GM12878 (cell line): ENCODE measurements around the gene LDLRAP1. TPM values are rescaled to one million over a fixed set of nuclear protein-coding genes. Genes with fewer than 3 reads are reported as not detected.

Experiments used
- ATAC-seq: fragments of 200-7000 bp; cut with Tn5 transposase; 3 replicates; pipeline ENCODE4 v1.9.1; 2020; ENCODE audit warnings: mild to moderate bottlenecking, moderate library complexity
- BruUV-seq: library from RNA; stranded (reverse); fragments of 400-500 nt; replicated peaks from 2 replicates; lab custom pipeline; 2021; lab: Mats Ljungman, UMichigan
- CTCF ChIA-PET: fragments of 300-600 bp; sonication (Branson Sonifier 250); formaldehyde crosslinking; extraction: SDS; loops from one replicate; lab custom pipeline; 2021; ENCODE audit warnings: inconsistent platforms; lab: Yijun Ruan, JAX
- POLR2A ChIA-PET: fragments of 350-600 bp; formaldehyde crosslinking; extraction: SDS; loops from one replicate; lab custom pipeline; 2021; ENCODE audit warnings: inconsistent platforms; lab: Charles Lee
- RAD21 ChIA-PET: fragments of 300-600 bp; sonication (Branson Sonifier 250); formaldehyde crosslinking; loops from one replicate; lab custom pipeline; 2023; ENCODE audit warnings: antibody characterized with exemption; ENCODE audit not compliant: unreplicated experiment; lab: Charles Lee
- SMC1A ChIA-PET: fragments of 300-600 bp; sonication (Branson Sonifier 250); formaldehyde crosslinking; loops from one replicate; lab custom pipeline; 2023; ENCODE audit not compliant: unreplicated experiment, uncharacterized antibody; lab: Charles Lee
- DNase-seq: peaks from one replicate; pipeline ENCODE4 v3.0.0-alpha.2; 2011; ENCODE audit warnings: low read depth, low spot score
- FAIRE-seq: peaks from 3 replicates; lab custom pipeline; 2011; peaks lifted over from hg19 to GRCh38; lab: Jason Lieb, UNC
- H2AFZ ChIP-seq: 2 replicates; pipeline ENCODE4 v1.6.0; 2011; ENCODE audit warnings: low read depth, low read length, control low read depth; ENCODE audit not compliant: control insufficient read depth
- H3K27ac ChIP-seq: 2 replicates; pipeline ENCODE4 v1.5.1; 2011; ENCODE audit warnings: control low read depth; ENCODE audit not compliant: control insufficient read depth, insufficient read depth
- H3K27me3 ChIP-seq, 2 experiments: replicated peaks in 1 of 2; 2 replicates each; pipeline versions ENCODE4 v1.6.0 to v1.6.1; 2011; ENCODE audit warnings: low read length in 1 of 2; ENCODE audit not compliant: control insufficient read depth in 2 of 2, insufficient read depth in 2 of 2
- H3K36me3 ChIP-seq, 2 experiments: 2 replicates each; pipeline ENCODE4 v1.5.1; 2011; ENCODE audit warnings: low read length in 1 of 2; ENCODE audit not compliant: control insufficient read depth in 2 of 2, insufficient read depth in 2 of 2
- H3K4me1 ChIP-seq: 2 replicates; pipeline ENCODE4 v1.6.1; 2011; ENCODE audit warnings: mild to moderate bottlenecking, low read length, moderate library complexity, mixed read lengths; ENCODE audit not compliant: control insufficient read depth, insufficient read depth
- H3K4me2 ChIP-seq: 2 replicates; pipeline ENCODE4 v1.6.0; 2011; ENCODE audit warnings: control low read depth; ENCODE audit not compliant: control insufficient read depth, insufficient read depth
- H3K4me3 ChIP-seq: fragments of 200-600 bp; sonication (generic); 2 replicates; pipeline ENCODE4 v1.5.1; 2016
- H3K79me2 ChIP-seq: 2 replicates; pipeline ENCODE4 v1.6.0; 2011; ENCODE audit warnings: low read length; ENCODE audit not compliant: control insufficient read depth, insufficient read depth
- H3K9ac ChIP-seq: 2 replicates; pipeline ENCODE4 v1.8.0; 2011; ENCODE audit warnings: low read length, control low read depth, mixed read lengths; ENCODE audit not compliant: control insufficient read depth, insufficient read depth
- H3K9me3 ChIP-seq: replicated peaks from 3 replicates; pipeline ENCODE4 v1.5.1; 2011; ENCODE audit warnings: mild to moderate bottlenecking, low read length; ENCODE audit not compliant: control insufficient read depth, insufficient read depth
- H4K20me1 ChIP-seq: 2 replicates; pipeline ENCODE4 v1.6.0; 2011; ENCODE audit not compliant: control insufficient read depth, insufficient read depth
- FOS ChIP-seq: IDR thresholded peaks from 3 replicates; pipeline ENCODE4 v1.6.1; 2011; ENCODE audit warnings: borderline replicate concordance; ENCODE audit not compliant: insufficient read length; ENCODE audit errors: extremely low read depth
- NBN ChIP-seq: fragments of 450-650 bp; IDR thresholded peaks from 2 replicates; pipeline ENCODE4 v1.6.1; 2016
- PAX8 ChIP-seq: fragments of 450-650 bp; IDR thresholded peaks from 2 replicates; pipeline ENCODE4 v1.6.1; 2017; ENCODE audit warnings: mild to moderate bottlenecking, moderate library complexity
- SPI1 ChIP-seq: IDR thresholded peaks from 2 replicates; pipeline ENCODE4 v1.6.1; 2011; ENCODE audit warnings: low read depth, mild to moderate bottlenecking, low read length, moderate library complexity, borderline replicate concordance; ENCODE audit not compliant: insufficient read depth
- TBL1XR1 ChIP-seq: IDR thresholded peaks from 2 replicates; pipeline ENCODE4 v1.6.1; 2012; ENCODE audit warnings: low read depth, low read length, improper control_type of control experiment
- ZNF207 ChIP-seq: fragments of 450-650 bp; IDR thresholded peaks from 2 replicates; pipeline ENCODE4 v1.6.1; 2014; ENCODE audit warnings: antibody characterized with exemption, mild to moderate bottlenecking, borderline replicate concordance
- ZSCAN29 ChIP-seq: fragments of 450-650 bp; IDR thresholded peaks from 2 replicates; pipeline ENCODE4 v1.6.1; 2017; ENCODE audit warnings: mild to moderate bottlenecking, moderate library complexity
- WGBS: methylation state at CpG from one replicate; pipeline ENCODE4 v1.1.6; 2016; ENCODE audit warnings: low lambda C conversion rate; ENCODE audit not compliant: insufficient replicate concordance, insufficient coverage; ENCODE audit errors: missing lambda C conversion rate; 5-methylcytosine and 5-hydroxymethylcytosine counted together
- in situ Hi-C: fragments of 300-500 bp; cut with MboI; formaldehyde crosslinking; loops from 9 replicates; pipeline ENCODE4 v1.14.3; 2018; ENCODE audit warnings: mixed read lengths
- intact Hi-C: fragments of 100-400 bp; cut with micrococcal nuclease; formaldehyde crosslinking; loops from one replicate; pipeline ENCODE4 v1.14.2; 2022; ENCODE audit not compliant: unreplicated experiment
- polyA plus RNA-seq, 11 experiments: library from polyadenylated mRNA; depleted of rRNA in 4 of 11; unstranded in 6 of 11; stranded (reverse) in 5 of 11; fragments of >200 nt; fragmentation: Nextera tagmentation in 4 of 11; fragmentation: Illumina TruSeq in 1 of 11; extraction: Ambion mirVana in 4 of 11; extraction: Trizol in 1 of 11; gene quantifications; 1 replicate in 1 of 11; 2 replicates in 10 of 11; pipeline versions ENCODE4 v1.2.1 to v1.2.3, GENCODE V29; 2011 to 2016; ENCODE audit warnings: inconsistent platforms in 2 of 11, missing spikeins in 2 of 11, low read depth in 1 of 11
- total RNA-seq, 4 experiments: library from RNA; depleted of rRNA in 3 of 4; stranded (reverse); fragments of >200 nt in 3 of 4; fragmentation: Illumina TruSeq in 1 of 4; extraction: Trizol in 1 of 4; gene quantifications; 2 replicates each; pipeline versions ENCODE4 v1.2.1 to v1.2.3, GENCODE V29; 2013 to 2021
- TF ChIP-seq, protein P1 (sequence below): IDR thresholded peaks from 2 replicates; pipeline ENCODE4 v1.6.1; 2011; ENCODE audit warnings: borderline replicate concordance, low read depth, mild to moderate bottlenecking, moderate library complexity, low read length; ENCODE audit not compliant: insufficient read depth, poor library complexity, severe bottlenecking

The LDLRAP1 gene
- total and polyA plus RNA-seq, 10 of the 15 experiments (the other 5 are each of a cell fraction or from before 2014, with no cell fraction given), result 0.43 to 37.6 (median 22.0) TPM

DNA sequence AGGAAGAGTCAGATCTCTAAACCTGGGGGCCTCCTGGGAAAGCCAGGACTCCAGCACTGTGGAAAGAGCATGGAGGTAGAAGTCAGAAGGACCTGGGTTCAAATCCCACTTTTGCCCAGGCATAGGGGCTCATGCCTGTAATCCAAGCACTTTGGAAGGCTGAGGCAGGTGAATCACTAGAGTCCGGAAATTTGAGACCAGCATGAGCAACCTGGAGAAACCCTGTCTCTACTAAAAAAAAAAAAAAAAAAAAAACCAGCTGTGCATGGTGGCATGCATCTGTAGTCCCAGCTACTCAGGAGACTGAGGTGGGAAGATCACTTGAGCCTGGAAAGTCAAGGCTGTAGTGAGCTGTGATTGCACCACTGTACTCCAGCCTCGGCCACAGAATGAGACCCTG lies 31.8 kb downstream of the LDLRAP1 start:
- Histone ChIP-seq H3K4me2 (no peak overlapping the region), H3K9ac (no peak overlapping the region), H3K36me3 (no peaks in the 10 kb centered on the region), H3K4me3 (no peak overlapping the region), H4K20me1 (no peaks in the 10 kb centered on the region; the same call in 1 of the 2 replicates), H3K27me3 (no peaks in the 10 kb centered on the region; a peak in 1 of 4 replicates), H2AFZ (no peak overlapping the region), H3K9me3 (no peaks in the 10 kb centered on the region), H3K79me2 (no peaks in the 10 kb centered on the region), H3K4me1 (no peaks in the 10 kb centered on the region), H3K27ac (no peak overlapping the region)
- ChIA-PET RAD21 (interaction anchor here (0.7 kb wide), 1 partner anchor 17 kb away, joined by 3 read pairs; no protein-coding TSS in a partner anchor), POLR2A (no interaction called here), SMC1A (no interaction called here), CTCF (interaction anchor here (0.7 kb wide), 1 partner anchor 48 kb away, joined by 3 read pairs; no protein-coding TSS in a partner anchor)
- WGBS, result 55% methylated on average over 2 of the region's 2 CpGs
- FAIRE-seq, result no peak
- no TSS peak for BruUV-seq
- in situ Hi-C loops, result no loop called here
- no peak for ATAC-seq
- TF ChIP-seq PAX8 (no peak), TBL1XR1 (no peak), SPI1 (no peak), ZNF207 (no peak), ZSCAN29 (no peak), NBN (no peak), FOS (no peak)
- TF ChIP-seq, protein P1, sequence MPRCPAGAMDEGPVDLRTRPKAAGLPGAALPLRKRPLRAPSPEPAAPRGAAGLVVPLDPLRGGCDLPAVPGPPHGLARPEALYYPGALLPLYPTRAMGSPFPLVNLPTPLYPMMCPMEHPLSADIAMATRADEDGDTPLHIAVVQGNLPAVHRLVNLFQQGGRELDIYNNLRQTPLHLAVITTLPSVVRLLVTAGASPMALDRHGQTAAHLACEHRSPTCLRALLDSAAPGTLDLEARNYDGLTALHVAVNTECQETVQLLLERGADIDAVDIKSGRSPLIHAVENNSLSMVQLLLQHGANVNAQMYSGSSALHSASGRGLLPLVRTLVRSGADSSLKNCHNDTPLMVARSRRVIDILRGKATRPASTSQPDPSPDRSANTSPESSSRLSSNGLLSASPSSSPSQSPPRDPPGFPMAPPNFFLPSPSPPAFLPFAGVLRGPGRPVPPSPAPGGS, result no peak
- no peak for DNase-seq
- intact Hi-C loops, result no loop called here
